GM12878 (cell line): Measurements from ENCODE around the gene NCR3LG1. TPM values are rescaled to one million over a fixed set of nuclear protein-coding genes. Genes with fewer than 3 reads are reported as not detected.
A peak's percentile ranks its signal among the peaks of the same experiment; 100 is the strongest.

Experiments
- ATAC-seq: fragments of 200-7000 bp; cut with Tn5 transposase; 3 replicates; pipeline ENCODE4 v1.9.1; 2020; ENCODE audit warnings: mild to moderate bottlenecking, moderate library complexity
- BruUV-seq: library from RNA; stranded (reverse); fragments of 400-500 nt; replicated peaks from 2 replicates; lab custom pipeline; 2021; lab: Mats Ljungman, UMichigan
- CTCF ChIA-PET: fragments of 300-600 bp; sonication (Branson Sonifier 250); formaldehyde crosslinking; extraction: SDS; loops from one replicate; lab custom pipeline; 2021; ENCODE audit warnings: inconsistent platforms; lab: Yijun Ruan, JAX
- POLR2A ChIA-PET: fragments of 350-600 bp; formaldehyde crosslinking; extraction: SDS; loops from one replicate; lab custom pipeline; 2021; ENCODE audit warnings: inconsistent platforms; lab: Charles Lee
- RAD21 ChIA-PET: fragments of 300-600 bp; sonication (Branson Sonifier 250); formaldehyde crosslinking; loops from one replicate; lab custom pipeline; 2023; ENCODE audit warnings: antibody characterized with exemption; ENCODE audit not compliant: unreplicated experiment; lab: Charles Lee
- SMC1A ChIA-PET: fragments of 300-600 bp; sonication (Branson Sonifier 250); formaldehyde crosslinking; loops from one replicate; lab custom pipeline; 2023; ENCODE audit not compliant: unreplicated experiment, uncharacterized antibody; lab: Charles Lee
- DNase-seq: peaks from one replicate; pipeline ENCODE4 v3.0.0-alpha.2; 2011; ENCODE audit warnings: low read depth, low spot score
- FAIRE-seq: peaks from 3 replicates; lab custom pipeline; 2011; peaks lifted over from hg19 to GRCh38; lab: Jason Lieb, UNC
- H2AFZ ChIP-seq: 2 replicates; pipeline ENCODE4 v1.6.0; 2011; ENCODE audit warnings: low read depth, low read length, control low read depth; ENCODE audit not compliant: control insufficient read depth
- H3K27ac ChIP-seq: 2 replicates; pipeline ENCODE4 v1.5.1; 2011; ENCODE audit warnings: control low read depth; ENCODE audit not compliant: control insufficient read depth, insufficient read depth
- H3K27me3 ChIP-seq, 2 experiments: replicated peaks in 1 of 2; 2 replicates each; pipeline versions ENCODE4 v1.6.0 to v1.6.1; 2011; ENCODE audit warnings: low read length in 1 of 2; ENCODE audit not compliant: control insufficient read depth in 2 of 2, insufficient read depth in 2 of 2
- H3K36me3 ChIP-seq, 2 experiments: 2 replicates each; pipeline ENCODE4 v1.5.1; 2011; ENCODE audit warnings: low read length in 1 of 2; ENCODE audit not compliant: control insufficient read depth in 2 of 2, insufficient read depth in 2 of 2
- H3K4me1 ChIP-seq: 2 replicates; pipeline ENCODE4 v1.6.1; 2011; ENCODE audit warnings: mild to moderate bottlenecking, low read length, moderate library complexity, mixed read lengths; ENCODE audit not compliant: control insufficient read depth, insufficient read depth
- H3K4me2 ChIP-seq: 2 replicates; pipeline ENCODE4 v1.6.0; 2011; ENCODE audit warnings: control low read depth; ENCODE audit not compliant: control insufficient read depth, insufficient read depth
- H3K4me3 ChIP-seq: fragments of 200-600 bp; sonication (generic); 2 replicates; pipeline ENCODE4 v1.5.1; 2016
- H3K79me2 ChIP-seq: 2 replicates; pipeline ENCODE4 v1.6.0; 2011; ENCODE audit warnings: low read length; ENCODE audit not compliant: control insufficient read depth, insufficient read depth
- H3K9ac ChIP-seq: 2 replicates; pipeline ENCODE4 v1.8.0; 2011; ENCODE audit warnings: low read length, control low read depth, mixed read lengths; ENCODE audit not compliant: control insufficient read depth, insufficient read depth
- H3K9me3 ChIP-seq: replicated peaks from 3 replicates; pipeline ENCODE4 v1.5.1; 2011; ENCODE audit warnings: mild to moderate bottlenecking, low read length; ENCODE audit not compliant: control insufficient read depth, insufficient read depth
- H4K20me1 ChIP-seq: 2 replicates; pipeline ENCODE4 v1.6.0; 2011; ENCODE audit not compliant: control insufficient read depth, insufficient read depth
- BHLHE40 ChIP-seq, 2 experiments: fragments of 450-650 bp in 1 of 2; IDR thresholded peaks; 2 replicates each; pipeline ENCODE4 v1.6.1; 2011 to 2017; ENCODE audit warnings: low read depth in 2 of 2, borderline replicate concordance in 1 of 2, improper control_type of control experiment in 1 of 2, low read length in 1 of 2, mild to moderate bottlenecking in 1 of 2
- CBX3 ChIP-seq: fragments of 200-600 bp; sonication (generic); IDR thresholded peaks from 2 replicates; pipeline ENCODE4 v1.6.1; 2016; ENCODE audit warnings: low read depth, borderline replicate concordance
- CHD4 ChIP-seq: fragments of 200-600 bp; sonication (generic); IDR thresholded peaks from 2 replicates; pipeline ENCODE4 v1.6.1; 2016; ENCODE audit warnings: mild to moderate bottlenecking
- MEF2B ChIP-seq: fragments of 450-650 bp; IDR thresholded peaks from 2 replicates; pipeline ENCODE4 v1.6.1; 2018; ENCODE audit warnings: mild to moderate bottlenecking, moderate library complexity; ENCODE audit not compliant: partially characterized antibody, poor library complexity, severe bottlenecking
- MXI1 ChIP-seq: fragments of 150-350 bp; IDR thresholded peaks from 2 replicates; pipeline ENCODE4 v1.6.1; 2011; ENCODE audit warnings: low read depth, mild to moderate bottlenecking, inconsistent platforms, low read length, improper control_type of control experiment
- NBN ChIP-seq: fragments of 450-650 bp; IDR thresholded peaks from 2 replicates; pipeline ENCODE4 v1.6.1; 2016
- NR2F1 ChIP-seq: fragments of 450-650 bp; conservative IDR thresholded peaks from 2 replicates; pipeline ENCODE4 v1.6.1; 2017; ENCODE audit warnings: mild to moderate bottlenecking
- RB1 ChIP-seq: fragments of 450-650 bp; formaldehyde crosslinking; IDR thresholded peaks from 2 replicates; pipeline ENCODE4 v1.6.1; 2017; ENCODE audit warnings: mild to moderate bottlenecking, borderline replicate concordance
- SKIL ChIP-seq: fragments of 450-650 bp; IDR thresholded peaks from 2 replicates; pipeline ENCODE4 v1.6.1; 2017; ENCODE audit warnings: mild to moderate bottlenecking, low read depth, inconsistent platforms; ENCODE audit not compliant: poor library complexity, severe bottlenecking
- SP1 ChIP-seq: IDR thresholded peaks from one replicate; pipeline ENCODE4 v1.6.1; 2011; ENCODE audit warnings: low read depth, low read length
- TAF1 ChIP-seq: IDR thresholded peaks from 2 replicates; pipeline ENCODE4 v1.6.1; 2011; ENCODE audit warnings: mild to moderate bottlenecking, low read depth, low read length, borderline replicate concordance
- USF1 ChIP-seq: IDR thresholded peaks from 2 replicates; pipeline ENCODE4 v1.6.1; 2011; ENCODE audit warnings: borderline replicate concordance, low read depth, mild to moderate bottlenecking, moderate library complexity, mixed read lengths, low read length; ENCODE audit not compliant: insufficient read depth; ENCODE audit errors: extremely low read length
- ZNF592 ChIP-seq: fragments of 450-650 bp; IDR thresholded peaks from 2 replicates; pipeline ENCODE4 v1.6.1; 2017; ENCODE audit warnings: mild to moderate bottlenecking, moderate library complexity
- ZSCAN29 ChIP-seq: fragments of 450-650 bp; IDR thresholded peaks from 2 replicates; pipeline ENCODE4 v1.6.1; 2017; ENCODE audit warnings: mild to moderate bottlenecking, moderate library complexity
- WGBS: methylation state at CpG from one replicate; pipeline ENCODE4 v1.1.6; 2016; ENCODE audit warnings: low lambda C conversion rate; ENCODE audit not compliant: insufficient replicate concordance, insufficient coverage; ENCODE audit errors: missing lambda C conversion rate; 5-methylcytosine and 5-hydroxymethylcytosine counted together
- in situ Hi-C: fragments of 300-500 bp; cut with MboI; formaldehyde crosslinking; loops from 9 replicates; pipeline ENCODE4 v1.14.3; 2018; ENCODE audit warnings: mixed read lengths
- intact Hi-C: fragments of 100-400 bp; cut with micrococcal nuclease; formaldehyde crosslinking; loops from one replicate; pipeline ENCODE4 v1.14.2; 2022; ENCODE audit not compliant: unreplicated experiment
- polyA plus RNA-seq, 11 experiments: library from polyadenylated mRNA; depleted of rRNA in 4 of 11; unstranded in 6 of 11; stranded (reverse) in 5 of 11; fragments of >200 nt; fragmentation: Nextera tagmentation in 4 of 11; fragmentation: Illumina TruSeq in 1 of 11; extraction: Ambion mirVana in 4 of 11; extraction: Trizol in 1 of 11; gene quantifications; 1 replicate in 1 of 11; 2 replicates in 10 of 11; pipeline versions ENCODE4 v1.2.1 to v1.2.3, GENCODE V29; 2011 to 2016; ENCODE audit warnings: inconsistent platforms in 2 of 11, missing spikeins in 2 of 11, low read depth in 1 of 11
- total RNA-seq, 4 experiments: library from RNA; depleted of rRNA in 3 of 4; stranded (reverse); fragments of >200 nt in 3 of 4; fragmentation: Illumina TruSeq in 1 of 4; extraction: Trizol in 1 of 4; gene quantifications; 2 replicates each; pipeline versions ENCODE4 v1.2.1 to v1.2.3, GENCODE V29; 2013 to 2021
- TF ChIP-seq, protein P1 (sequence below): IDR thresholded peaks from 2 replicates; pipeline ENCODE4 v1.6.1; 2011; ENCODE audit warnings: borderline replicate concordance, low read depth, mild to moderate bottlenecking, moderate library complexity, low read length; ENCODE audit not compliant: insufficient read depth, poor library complexity, severe bottlenecking

The NCR3LG1 gene
- total and polyA plus RNA-seq, 10 of the 15 experiments (the other 5 are each of a cell fraction or from before 2014, with no cell fraction given), result under 0.01 to 0.18 (median 0.11) TPM; not detected in 2

- POLR2A ChIA-PET, result no interaction called here
- SMC1A ChIA-PET, result no interaction called here
- TF ChIP-seq USF1 (no peak), SP1 (no peak), BHLHE40 (IDR thresholded peaks at IDR 0.05; ENCODE audit: borderline replicate concordance in 1 of 2, low read depth in 2 of 2, low read length in 1 of 2) (no peak), ZSCAN29 (no peak), MXI1 (no peak), SKIL (no peak), NBN (no peak), CHD4 (no peak), CBX3 (no peak), TAF1 (no peak), MEF2B (peak; percentile 67), NR2F1 (0 out of 2 replicates have a peak, but pooled peaks have one; percentile 29), RB1 (no peak), ZNF592 (no peak)
- TF ChIP-seq, protein P1, sequence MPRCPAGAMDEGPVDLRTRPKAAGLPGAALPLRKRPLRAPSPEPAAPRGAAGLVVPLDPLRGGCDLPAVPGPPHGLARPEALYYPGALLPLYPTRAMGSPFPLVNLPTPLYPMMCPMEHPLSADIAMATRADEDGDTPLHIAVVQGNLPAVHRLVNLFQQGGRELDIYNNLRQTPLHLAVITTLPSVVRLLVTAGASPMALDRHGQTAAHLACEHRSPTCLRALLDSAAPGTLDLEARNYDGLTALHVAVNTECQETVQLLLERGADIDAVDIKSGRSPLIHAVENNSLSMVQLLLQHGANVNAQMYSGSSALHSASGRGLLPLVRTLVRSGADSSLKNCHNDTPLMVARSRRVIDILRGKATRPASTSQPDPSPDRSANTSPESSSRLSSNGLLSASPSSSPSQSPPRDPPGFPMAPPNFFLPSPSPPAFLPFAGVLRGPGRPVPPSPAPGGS, result no peak
Observed at GRCh38 chr11:17405232-17406005, 53.8 kb downstream of the NCR3LG1 start.

More at GRCh38 chr11:17405232-17406005, 53.8 kb downstream of the NCR3LG1 start:
- Histone ChIP-seq H3K27me3 (no peaks in the 10 kb centered on the region), H3K4me1 (peaks cover 3% of the 10 kb centered on the region), H3K9ac (no peak overlapping the region), H3K4me2 (no peak overlapping the region), H3K79me2 (no peaks in the 10 kb centered on the region), H3K9me3 (no peaks in the 10 kb centered on the region), H3K36me3 (no peaks in the 10 kb centered on the region), H2AFZ (0 out of 2 replicates have a peak overlapping the region, but pooled peaks have one; percentile 1), H3K4me3 (no peak overlapping the region), H3K27ac (no peak overlapping the region), H4K20me1 (no peaks in the 10 kb centered on the region)
- FAIRE-seq, result no peak
- WGBS, result 28% methylated on average over 15 of the region's 15 CpGs
- ChIA-PET RAD21 (no interaction called here), CTCF (no interaction called here)
- intact Hi-C loops, result no loop called here
- BruUV-seq, result no TSS peak
- in situ Hi-C loops, result no loop called here
- DNase-seq, result no peak
- peak; percentile 79 for ATAC-seq
